Measurements from ENCODE around the gene SUPT5H. TPM values are rescaled to one million over a fixed set of nuclear protein-coding genes. Genes with fewer than 3 reads are reported as not detected.
A peak's percentile ranks its signal among the peaks of the same experiment; 100 is the strongest.

SUPT5H gene
- total and polyA plus RNA-seq, 2 experiments from 2014 or later: 71.6 to 184 TPM

DNA sequence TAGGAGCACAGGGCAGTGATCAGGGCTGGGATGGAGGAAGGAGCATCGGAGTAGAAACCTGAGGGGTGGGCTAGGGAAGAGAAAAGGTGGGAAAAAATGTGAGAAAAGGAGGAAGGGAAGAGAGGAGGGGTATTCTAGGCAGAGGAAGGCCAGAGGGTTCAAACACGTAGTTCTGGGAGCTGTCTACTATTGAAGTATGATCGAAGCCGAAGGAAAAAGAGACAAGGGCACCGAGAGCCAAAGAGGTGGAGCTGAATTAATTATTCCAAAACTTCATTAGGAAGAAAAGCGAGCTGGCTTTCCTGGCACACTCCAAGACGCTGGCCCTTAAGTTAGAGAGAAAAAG, 61.2 kb downstream of the SUPT5H start:
- H3K27ac ChIP-seq: no peak overlapping the region
- H2AFZ ChIP-seq: no peak overlapping the region
- 80% methylated on average over 7 of the region's 7 CpGs for WGBS (ENCODE audit: low lambda C conversion rate, missing lambda C conversion rate)
- H4K20me1 ChIP-seq (ENCODE audit: insufficient read depth, poor library complexity, severe bottlenecking): no peaks in the 10 kb centered on the region
- H3K27me3 ChIP-seq: peaks cover 52% of the 10 kb centered on the region
- H3K36me3 ChIP-seq (replicated peaks; ENCODE audit: insufficient read depth, low read depth): no peaks in the 10 kb centered on the region
- H3K79me2 ChIP-seq: no peaks in the 10 kb centered on the region
- peaks cover 6% of the 10 kb centered on the region for H3K4me1 ChIP-seq (ENCODE audit: insufficient read depth)
- H3K4me2 ChIP-seq: peak overlapping the region; percentile 96
- no peak for TF ChIP-seq EZH2phosphoT487 (IDR thresholded peaks at IDR 0.05; ENCODE audit: low read depth, severe bottlenecking, unreplicated experiment)
- TF ChIP-seq, protein P1, sequence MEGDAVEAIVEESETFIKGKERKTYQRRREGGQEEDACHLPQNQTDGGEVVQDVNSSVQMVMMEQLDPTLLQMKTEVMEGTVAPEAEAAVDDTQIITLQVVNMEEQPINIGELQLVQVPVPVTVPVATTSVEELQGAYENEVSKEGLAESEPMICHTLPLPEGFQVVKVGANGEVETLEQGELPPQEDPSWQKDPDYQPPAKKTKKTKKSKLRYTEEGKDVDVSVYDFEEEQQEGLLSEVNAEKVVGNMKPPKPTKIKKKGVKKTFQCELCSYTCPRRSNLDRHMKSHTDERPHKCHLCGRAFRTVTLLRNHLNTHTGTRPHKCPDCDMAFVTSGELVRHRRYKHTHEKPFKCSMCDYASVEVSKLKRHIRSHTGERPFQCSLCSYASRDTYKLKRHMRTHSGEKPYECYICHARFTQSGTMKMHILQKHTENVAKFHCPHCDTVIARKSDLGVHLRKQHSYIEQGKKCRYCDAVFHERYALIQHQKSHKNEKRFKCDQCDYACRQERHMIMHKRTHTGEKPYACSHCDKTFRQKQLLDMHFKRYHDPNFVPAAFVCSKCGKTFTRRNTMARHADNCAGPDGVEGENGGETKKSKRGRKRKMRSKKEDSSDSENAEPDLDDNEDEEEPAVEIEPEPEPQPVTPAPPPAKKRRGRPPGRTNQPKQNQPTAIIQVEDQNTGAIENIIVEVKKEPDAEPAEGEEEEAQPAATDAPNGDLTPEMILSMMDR (IDR thresholded peaks at IDR 0.05; ENCODE audit: poor library complexity): no peak
- TF ChIP-seq EZH2 (IDR thresholded peaks at IDR 0.05; ENCODE audit: borderline replicate concordance): no peak
- H3K9me3 ChIP-seq (ENCODE audit: low read depth): no peaks in the 10 kb centered on the region
- H3K4me3 ChIP-seq: no peak overlapping the region
- no peaks in the 10 kb centered on the region for H3K9me2 ChIP-seq (replicated peaks; ENCODE audit: insufficient read depth)
- DNase-seq (ENCODE audit: low spot score): no peak

DNA sequence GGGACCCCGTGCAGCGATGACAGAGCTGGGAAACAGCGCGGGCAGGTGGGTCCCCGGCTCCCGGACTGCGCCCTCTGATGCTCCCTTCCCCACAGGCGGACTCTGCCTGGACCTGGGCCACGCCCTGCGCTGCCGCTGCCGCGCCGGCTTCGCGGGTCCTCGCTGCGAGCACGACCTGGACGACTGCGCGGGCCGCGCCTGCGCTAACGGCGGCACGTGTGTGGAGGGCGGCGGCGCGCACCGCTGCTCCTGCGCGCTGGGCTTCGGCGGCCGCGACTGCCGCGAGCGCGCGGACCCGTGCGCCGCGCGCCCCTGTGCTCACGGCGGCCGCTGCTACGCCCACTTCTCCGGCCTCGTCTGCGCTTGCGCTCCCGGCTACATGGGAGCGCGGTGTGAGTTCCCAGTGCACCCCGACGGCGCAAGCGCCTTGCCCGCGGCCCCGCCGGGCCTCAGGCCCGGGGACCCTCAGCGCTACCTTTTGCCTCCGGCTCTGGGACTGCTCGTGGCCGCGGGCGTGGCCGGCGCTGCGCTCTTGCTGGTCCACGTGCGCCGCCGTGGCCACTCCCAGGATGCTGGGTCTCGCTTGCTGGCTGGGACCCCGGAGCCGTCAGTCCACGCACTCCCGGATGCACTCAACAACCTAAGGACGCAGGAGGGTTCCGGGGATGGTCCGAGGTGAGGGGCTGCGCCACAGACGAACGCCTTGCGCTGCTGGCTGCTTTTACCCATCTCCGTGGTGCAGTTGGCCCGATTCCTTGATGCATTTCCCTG, 61.7 kb downstream of the SUPT5H start:
- Histone ChIP-seq H3K9me2 (replicated peaks; ENCODE audit: insufficient read depth) (no peaks in the 10 kb centered on the region), H3K4me2 (peak overlapping the region; percentile 96), H3K79me2 (no peaks in the 10 kb centered on the region), H3K9me3 (ENCODE audit: low read depth) (no peaks in the 10 kb centered on the region), H3K27ac (no peak overlapping the region), H3K36me3 (replicated peaks; ENCODE audit: insufficient read depth, low read depth) (no peaks in the 10 kb centered on the region), H2AFZ (peak overlapping the region; percentile 93), H3K4me3 (peak overlapping the region; percentile 20), H3K27me3 (peaks cover 51% of the 10 kb centered on the region), H4K20me1 (ENCODE audit: insufficient read depth, poor library complexity, severe bottlenecking) (no peaks in the 10 kb centered on the region), H3K4me1 (ENCODE audit: insufficient read depth) (peaks cover 6% of the 10 kb centered on the region)
- peak; percentile 87 for DNase-seq (ENCODE audit: low spot score)
- no peak for TF ChIP-seq EZH2 (IDR thresholded peaks at IDR 0.05; ENCODE audit: borderline replicate concordance)
- 3% methylated on average over 85 of the region's 96 CpGs for WGBS (ENCODE audit: low lambda C conversion rate, missing lambda C conversion rate)

DNA sequence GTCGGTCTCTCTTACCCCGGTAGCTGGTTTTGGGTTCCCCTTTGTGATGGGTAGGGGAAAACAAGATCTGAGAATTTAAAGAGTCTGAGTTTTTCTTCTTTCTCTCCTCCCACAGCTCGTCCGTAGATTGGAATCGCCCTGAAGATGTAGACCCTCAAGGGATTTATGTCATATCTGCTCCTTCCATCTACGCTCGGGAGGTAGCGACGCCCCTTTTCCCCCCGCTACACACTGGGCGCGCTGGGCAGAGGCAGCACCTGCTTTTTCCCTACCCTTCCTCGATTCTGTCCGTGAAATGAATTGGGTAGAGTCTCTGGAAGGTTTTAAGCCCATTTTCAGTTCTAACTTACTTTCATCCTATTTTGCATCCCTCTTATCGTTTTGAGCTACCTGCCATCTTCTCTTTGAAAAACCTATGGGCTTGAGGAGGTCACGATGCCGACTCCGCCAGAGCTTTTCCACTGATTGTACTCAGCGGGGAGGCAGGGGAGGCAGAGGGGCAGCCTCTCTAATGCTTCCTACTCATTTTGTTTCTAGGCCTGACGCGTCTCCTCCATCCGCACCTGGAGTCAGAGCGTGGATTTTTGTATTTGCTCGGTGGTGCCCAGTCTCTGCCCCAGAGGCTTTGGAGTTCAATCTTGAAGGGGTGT, 62.5 kb downstream of the SUPT5H start:
- no peak for TF ChIP-seq EZH2 (IDR thresholded peaks at IDR 0.05; ENCODE audit: borderline replicate concordance)
- TF ChIP-seq, protein P1 (IDR thresholded peaks at IDR 0.05; ENCODE audit: poor library complexity): no peak
- no peak for TF ChIP-seq EZH2phosphoT487 (IDR thresholded peaks at IDR 0.05; ENCODE audit: low read depth, severe bottlenecking, unreplicated experiment)
- Histone ChIP-seq H4K20me1 (ENCODE audit: insufficient read depth, poor library complexity, severe bottlenecking) (no peaks in the 10 kb centered on the region), H3K27ac (no peak overlapping the region), H3K9me3 (ENCODE audit: low read depth) (no peaks in the 10 kb centered on the region), H3K4me1 (ENCODE audit: insufficient read depth) (peaks cover 6% of the 10 kb centered on the region), H3K36me3 (replicated peaks; ENCODE audit: insufficient read depth, low read depth) (no peaks in the 10 kb centered on the region), H3K4me2 (peak overlapping the region; percentile 96), H3K79me2 (no peaks in the 10 kb centered on the region), H2AFZ (peak overlapping the region; percentile 93), H3K27me3 (peaks cover 47% of the 10 kb centered on the region), H3K4me3 (peak overlapping the region; percentile 20), H3K9me2 (replicated peaks; ENCODE audit: insufficient read depth) (no peaks in the 10 kb centered on the region)
- 37% methylated on average over 24 of the region's 24 CpGs for whole genome bisulfite sequencing (ENCODE audit: low lambda C conversion rate, missing lambda C conversion rate)
- no peak for DNase-seq (ENCODE audit: low spot score)

DNA sequence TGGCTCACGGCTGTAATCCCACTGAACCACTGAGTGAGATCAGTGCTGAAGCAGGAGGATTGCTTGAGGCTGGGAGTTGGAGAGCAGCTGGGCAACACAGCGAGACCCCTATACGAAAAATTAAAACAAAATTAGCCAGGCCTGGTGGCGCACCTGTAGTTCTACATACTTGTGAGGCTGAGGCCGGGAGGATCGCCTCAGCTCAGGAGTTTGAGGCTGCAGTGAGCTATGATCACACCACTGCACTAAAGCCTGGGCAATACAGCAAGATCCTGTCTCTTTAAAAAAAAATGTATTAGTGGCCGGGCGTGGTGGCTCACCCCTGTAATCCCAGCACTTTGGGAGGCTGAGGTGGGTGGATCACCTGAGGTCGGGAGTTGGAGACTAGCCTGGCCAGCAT, 63.2 kb downstream of the SUPT5H start:
- TF ChIP-seq, protein P1 (IDR thresholded peaks at IDR 0.05; ENCODE audit: poor library complexity): no peak
- TF ChIP-seq EZH2phosphoT487 (IDR thresholded peaks at IDR 0.05; ENCODE audit: low read depth, severe bottlenecking, unreplicated experiment): no peak
- no peak for TF ChIP-seq EZH2 (IDR thresholded peaks at IDR 0.05; ENCODE audit: borderline replicate concordance)
- Histone ChIP-seq H3K27ac (no peak overlapping the region), H3K9me3 (ENCODE audit: low read depth) (no peaks in the 10 kb centered on the region), H3K27me3 (peaks cover 48% of the 10 kb centered on the region), H4K20me1 (ENCODE audit: insufficient read depth, poor library complexity, severe bottlenecking) (no peaks in the 10 kb centered on the region), H3K36me3 (replicated peaks; ENCODE audit: insufficient read depth, low read depth) (no peaks in the 10 kb centered on the region), H3K79me2 (no peaks in the 10 kb centered on the region), H3K9me2 (replicated peaks; ENCODE audit: insufficient read depth) (no peaks in the 10 kb centered on the region), H3K4me2 (no peak overlapping the region), H2AFZ (no peak overlapping the region), H3K4me1 (ENCODE audit: insufficient read depth) (peaks cover 6% of the 10 kb centered on the region), H3K4me3 (no peak overlapping the region)
- WGBS (ENCODE audit: low lambda C conversion rate, missing lambda C conversion rate): 84% methylated on average over 9 of the region's 9 CpGs
- DNase-seq (ENCODE audit: low spot score): no peak

Data from hepatocyte (in vitro differentiated cells).